Activated CD8-positive, alpha-beta memory T cell treated with anti-CD3 and anti-CD28 coated beads, Interleukin-2, amount 50 U/mL, for 48 hours (primary cell): ENCODE data around the gene SLC6A17.

Experiments
- DNase-seq: peaks from one replicate; pipeline ENCODE4 v3.0.0-alpha.2; 2020

Gene SLC6A17

GRCh38 chr1:110223581-110223980 lies 73.3 kb downstream of the SLC6A17 start:
- no peak for DNase-seq

GRCh38 chr1:110224240-110224995 lies 74.1 kb downstream of the SLC6A17 start:
- DNase-seq, result no peak

GRCh38 chr1:110225212-110225611 lies 74.9 kb downstream of the SLC6A17 start:
- DNase-seq, result no peak

- DNase-seq, result no peak
Measured at GRCh38 chr1:110225756-110226404, 75.6 kb downstream of the SLC6A17 start.

- DNase-seq, result no peak
Measured at GRCh38 chr1:110227774-110228173, 77.5 kb downstream of the SLC6A17 start.

GRCh38 chr1:110228381-110228780 lies 78.1 kb downstream of the SLC6A17 start:
- DNase-seq, result no peak

GRCh38 chr1:110228869-110229268 lies 78.6 kb downstream of the SLC6A17 start:
- DNase-seq, result no peak

GRCh38 chr1:110229348-110230001 lies 79.2 kb downstream of the SLC6A17 start:
- no peak for DNase-seq

GRCh38 chr1:110230381-110231199 lies 80.3 kb downstream of the SLC6A17 start:
- DNase-seq, result no peak

GRCh38 chr1:110233861-110234260 lies 83.6 kb downstream of the SLC6A17 start:
- no peak for DNase-seq

- no peak for DNase-seq
Measured at GRCh38 chr1:110234691-110235090, 84.4 kb downstream of the SLC6A17 start.

GRCh38 chr1:110235181-110235833 lies 85.0 kb downstream of the SLC6A17 start:
- no peak for DNase-seq

GRCh38 chr1:110235834-110236682 lies 85.8 kb downstream of the SLC6A17 start:
- peak; percentile 80 for DNase-seq

- DNase-seq, result no peak
Measured at GRCh38 chr1:110237386-110238152, 87.3 kb downstream of the SLC6A17 start.

GRCh38 chr1:110239441-110240430 lies 89.4 kb downstream of the SLC6A17 start:
- no peak for DNase-seq

GRCh38 chr1:110240476-110241210 lies 90.3 kb downstream of the SLC6A17 start:
- no peak for DNase-seq

GRCh38 chr1:110241516-110241915 lies 91.2 kb downstream of the SLC6A17 start:
- no peak for DNase-seq

- no peak for DNase-seq
Measured at GRCh38 chr1:110242062-110242461, 91.8 kb downstream of the SLC6A17 start.

GRCh38 chr1:110242731-110243130 lies 92.4 kb downstream of the SLC6A17 start:
- DNase-seq, result no peak
